ENCODE data around the gene CYP3A4.

DNA sequence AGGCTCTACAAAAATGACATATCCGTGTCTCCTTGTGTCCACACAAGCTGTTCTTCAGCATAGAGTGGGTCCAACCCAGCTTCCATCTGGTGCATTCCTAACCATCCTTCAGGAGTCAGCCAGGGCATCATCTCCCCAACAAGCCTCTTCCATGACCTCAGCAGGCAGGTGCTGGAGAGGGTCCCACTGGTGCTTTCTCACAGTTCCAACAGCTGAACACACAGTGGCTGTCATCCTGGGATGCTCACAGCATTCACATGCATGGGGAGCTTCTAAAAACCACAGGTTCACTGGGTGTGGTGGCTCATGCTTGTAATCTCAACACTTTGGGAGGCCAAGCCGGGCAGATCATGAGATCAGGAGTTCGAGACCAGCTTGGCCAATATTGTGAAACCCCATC, 6.4 kb upstream of the CYP3A4 start:
- no peak for TF ChIP-seq EP300 (IDR thresholded peaks at IDR 0.05; ENCODE audit: low read depth)
- no peak for TF ChIP-seq CTCF (IDR thresholded peaks at IDR 0.05)

Data from transverse colon (tissue), 3 donors.